GM18520 (cell line): ENCODE results near the gene PNMA5.

Source experiments
- ATAC-seq: cut with Tn5 transposase; IDR thresholded peaks from one replicate; pipeline ENCODE4 v1.9.1; 2021; ENCODE audit not compliant: unreplicated experiment

Gene PNMA5

DNA sequence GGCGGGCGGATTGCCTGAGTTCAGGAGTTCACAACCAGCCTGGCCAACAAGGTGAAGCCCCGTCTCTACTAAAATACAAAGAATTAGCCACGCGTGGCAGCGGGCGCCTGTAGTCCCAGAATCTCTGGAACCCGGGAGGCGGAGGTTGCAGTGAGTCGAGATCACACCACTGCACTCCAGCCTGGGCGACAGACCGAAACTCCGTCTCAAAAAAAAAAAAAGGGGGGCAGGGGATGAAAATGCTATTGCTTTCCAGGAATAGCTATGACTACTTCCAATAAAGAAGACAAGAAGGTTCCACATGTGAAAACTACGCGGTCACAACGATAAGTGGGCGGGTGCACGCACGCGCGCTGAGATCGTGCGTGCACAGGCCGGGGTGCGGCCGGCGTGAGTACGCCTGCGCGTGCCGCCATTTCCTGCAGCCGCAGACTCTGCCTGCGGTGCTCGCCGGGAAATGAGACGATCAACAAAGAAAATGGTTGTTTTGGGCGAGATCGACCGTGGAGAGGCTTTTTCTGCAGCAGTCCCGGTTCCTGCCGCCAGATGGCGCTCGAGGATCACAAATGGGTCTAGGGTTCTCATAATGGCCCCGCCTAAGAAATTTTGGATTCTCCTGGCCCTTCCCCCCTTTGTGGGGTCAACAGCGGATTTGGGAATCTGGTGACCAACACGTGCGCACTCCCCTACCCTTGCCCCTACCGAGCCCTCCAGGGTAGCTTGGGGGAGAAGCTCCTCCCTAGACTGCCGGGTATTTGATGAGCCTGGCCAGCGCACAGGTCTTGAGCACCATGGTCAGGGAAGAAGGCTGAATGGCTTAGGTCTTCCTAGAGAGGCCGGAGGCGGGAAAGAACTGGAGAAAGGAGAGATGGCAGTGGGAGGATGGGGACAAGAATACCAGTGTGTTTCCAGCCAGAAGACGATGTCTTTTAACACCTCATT is 35.1 kb downstream of the PNMA5 start:
- peak; percentile 89 for ATAC-seq

DNA sequence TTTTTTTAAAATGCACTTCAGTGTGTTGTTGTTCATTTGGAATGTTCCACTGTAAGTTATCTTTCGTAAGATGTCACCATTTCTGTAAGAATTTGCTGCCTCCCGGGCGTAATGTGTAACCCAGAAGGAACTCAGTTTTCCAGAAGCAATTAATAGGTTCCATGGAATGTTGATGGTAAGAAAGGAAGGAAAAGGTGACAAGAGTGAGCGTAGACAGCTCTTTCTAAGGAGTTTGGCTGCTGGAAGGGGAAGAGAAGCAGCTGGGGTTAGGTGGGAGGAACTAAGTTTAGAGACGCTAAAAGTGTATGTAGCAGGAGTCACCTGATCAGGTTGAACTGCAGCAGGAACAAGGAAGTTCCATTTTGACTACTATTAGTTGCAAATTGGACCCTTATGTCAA is 35.9 kb downstream of the PNMA5 start:
- ATAC-seq, result no peak

DNA sequence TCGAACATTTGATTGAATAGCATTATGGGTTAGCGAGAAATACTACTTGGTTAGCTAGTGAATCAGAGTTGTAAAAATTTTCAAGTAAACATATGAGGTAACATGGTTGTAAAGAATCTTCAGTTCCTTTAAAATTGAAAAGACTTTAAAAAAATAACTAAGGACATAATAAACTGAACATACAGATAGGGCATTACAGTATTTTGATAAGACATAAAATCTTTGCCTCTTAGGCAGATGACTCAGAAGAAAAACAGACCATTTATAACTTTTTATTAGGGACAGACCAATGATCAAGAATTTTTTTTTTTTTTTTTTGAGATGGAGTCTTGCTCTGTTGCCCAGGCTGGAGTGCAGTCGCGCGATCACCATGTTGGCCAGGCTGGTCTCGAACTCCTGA is 43.1 kb downstream of the PNMA5 start:
- ATAC-seq, result no peak

DNA sequence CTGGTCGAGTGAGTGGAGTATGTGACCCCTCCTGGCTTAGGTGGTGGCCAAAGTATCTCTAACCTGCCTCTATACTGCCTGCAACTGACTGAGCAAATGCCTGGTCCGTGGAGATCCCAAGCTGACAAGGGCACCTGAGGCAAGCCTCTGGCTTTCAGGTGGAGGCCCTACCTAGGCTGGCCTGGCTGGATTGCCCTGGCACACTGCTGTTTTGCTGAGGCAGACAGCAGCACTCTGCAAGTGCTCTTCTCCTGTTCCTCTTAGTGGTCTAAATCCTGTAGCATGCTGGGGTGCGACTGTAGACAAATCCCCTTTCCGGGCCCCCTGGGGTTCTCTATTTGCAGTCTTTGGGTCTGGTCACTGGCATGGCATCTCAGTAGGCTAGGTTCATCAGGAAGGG is 44.8 kb downstream of the PNMA5 start:
- ATAC-seq, result no peak

DNA sequence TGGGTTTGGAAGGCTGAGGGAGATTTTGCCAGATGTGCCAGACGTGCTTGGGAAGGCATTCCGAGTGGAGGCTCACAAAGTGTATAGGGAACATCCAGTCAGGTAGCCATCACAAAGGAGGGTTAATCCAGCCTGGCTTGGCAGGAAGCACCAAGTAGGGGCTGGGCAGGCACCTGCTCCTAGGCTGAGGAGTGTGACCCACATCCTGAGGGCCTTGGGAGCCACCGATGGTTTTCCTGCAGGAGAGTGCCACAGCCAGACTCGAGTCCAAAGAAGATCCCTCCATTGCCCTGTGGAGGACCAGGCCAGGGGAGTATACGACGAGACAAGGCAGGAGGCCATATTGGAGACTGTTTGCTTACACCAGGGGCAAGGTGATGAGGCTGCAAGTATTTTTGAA is 47.2 kb downstream of the PNMA5 start:
- no peak for ATAC-seq

DNA sequence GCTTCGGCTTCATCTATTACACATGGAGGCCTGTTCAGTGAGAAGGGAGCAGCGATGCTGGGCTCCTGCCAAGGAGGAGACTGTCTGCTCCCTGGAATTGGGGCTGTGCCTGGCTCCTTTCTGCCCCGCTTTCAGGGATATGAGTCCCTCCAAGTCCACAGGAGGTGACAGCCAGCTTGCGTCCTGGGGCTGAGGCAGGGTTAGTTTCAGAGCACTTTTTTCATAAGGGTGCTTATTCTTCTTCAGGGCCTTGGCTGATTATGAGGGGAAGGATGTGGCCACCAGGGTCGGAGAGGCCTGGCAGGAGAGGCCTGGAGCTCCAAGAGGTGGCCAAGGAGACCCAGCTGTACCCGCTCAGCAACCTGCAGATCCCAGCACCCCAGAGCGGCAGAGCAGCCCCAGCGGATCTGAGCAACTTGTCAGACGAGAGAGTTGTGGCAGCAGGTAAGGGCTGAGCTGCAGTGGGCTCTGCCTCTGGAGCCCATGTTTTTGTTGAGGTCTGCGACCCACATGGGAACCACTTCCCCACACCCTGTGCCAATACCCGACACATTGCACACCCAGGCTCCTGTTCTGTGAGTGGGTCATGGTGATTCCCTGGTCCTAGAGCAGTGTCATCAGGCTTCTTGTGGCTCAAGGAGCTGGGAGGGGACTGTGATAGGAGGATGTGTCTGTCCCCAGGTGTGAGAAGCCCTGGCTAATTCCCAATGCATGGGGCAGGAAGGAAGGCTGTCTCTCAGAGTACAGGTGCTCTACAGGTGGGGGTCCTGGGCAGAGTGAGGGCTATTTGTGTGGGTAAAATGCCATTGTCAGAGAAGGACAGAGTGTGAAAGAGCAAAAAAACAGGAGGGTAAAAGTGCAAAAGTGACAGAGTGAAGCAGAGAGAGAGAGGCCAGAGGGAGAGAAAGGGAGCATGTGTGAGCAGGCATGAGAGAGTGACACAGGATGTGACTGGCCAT is 48.6 kb downstream of the PNMA5 start:
- ATAC-seq, result no peak

DNA sequence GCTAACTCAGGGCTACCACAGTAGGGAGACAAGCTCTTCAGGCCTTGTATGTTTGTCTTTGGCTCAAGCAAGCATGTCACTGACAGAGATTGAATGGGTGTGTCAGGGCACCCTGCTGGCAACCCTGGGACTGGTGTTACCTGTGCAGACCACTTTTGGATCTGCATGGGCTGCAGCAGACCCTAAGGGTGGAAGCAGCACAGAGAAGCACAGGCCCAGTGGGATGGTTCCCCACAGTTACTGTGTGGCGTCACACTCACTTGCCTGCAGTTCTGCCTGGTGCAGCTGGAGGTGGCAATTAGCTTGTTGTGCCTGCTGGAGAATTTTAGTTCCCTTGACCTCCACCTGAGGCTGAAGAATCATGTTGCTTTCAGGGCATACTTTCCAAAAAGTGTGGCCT is 50.1 kb downstream of the PNMA5 start:
- no peak for ATAC-seq

DNA sequence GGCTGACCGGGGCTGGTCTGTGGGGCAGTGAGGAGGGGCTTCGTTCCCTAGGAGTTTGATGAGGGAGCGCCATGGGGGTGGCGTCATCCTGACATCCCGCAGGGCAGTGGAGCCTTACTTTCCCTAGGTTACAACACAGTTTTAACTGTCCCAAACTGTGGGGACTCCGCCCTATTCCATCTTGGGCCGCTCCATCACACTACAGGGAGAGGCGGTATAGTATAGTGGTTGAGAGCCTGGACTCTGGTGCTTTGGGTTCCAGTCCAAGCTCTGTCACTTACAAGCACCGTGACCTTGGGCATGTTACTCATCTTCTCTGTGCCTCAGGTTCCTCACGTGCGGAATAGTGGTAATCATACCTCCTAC is 51.9 kb downstream of the PNMA5 start:
- no peak for ATAC-seq

GRCh38 chrX:152941328-152942076 is 52.4 kb downstream of the PNMA5 start:
- ATAC-seq, result peak; percentile 95
